ENCODE measurements around the gene HCRTR1. TPM values are rescaled to one million over a fixed set of nuclear protein-coding genes. Genes with fewer than 3 reads are reported as not detected.

The HCRTR1 gene
- total and polyA plus RNA-seq, 2 donors (not counting 3 experiments of a cell fraction or from before 2014, with no cell fraction given), result 0.93 to 1.5 TPM

GRCh38 chr1:31675161-31675560 lies 57.7 kb downstream of the HCRTR1 start:
- ChIA-PET CTCF (interaction anchor here (0.6 to 1.6 kb wide), 4 partner anchors 8 to 30 kb away, joined by 3 to 7 read pairs (median 5); no protein-coding TSS in a partner anchor), POLR2A (no interaction called here)
- no peaks in the 10 kb centered on the region for H3K9me1 ChIP-seq (replicated peaks; ENCODE audit: control insufficient read depth, extremely low read depth, insufficient read depth, low read length)
- no peaks in the 10 kb centered on the region for H4K20me1 ChIP-seq (replicated peaks; ENCODE audit: control insufficient read depth, extremely low read depth, insufficient read depth, low read length)
- BruUV-seq (replicated peaks), result no TSS peak
- H3K9ac ChIP-seq (replicated peaks; ENCODE audit: extremely low read depth, insufficient read depth, low read length), result no peak overlapping the region
- no peaks in the 10 kb centered on the region for H3K79me2 ChIP-seq (ENCODE audit: control insufficient read depth, insufficient read depth, low read length)
- H3K9me3 ChIP-seq (replicated peaks; ENCODE audit: control insufficient read depth, insufficient read depth, low read length), result no peaks in the 10 kb centered on the region
- H3K27ac ChIP-seq (ENCODE audit: insufficient read depth, low read depth, low read length), result no peak overlapping the region
- intact Hi-C loops (cut with micrococcal nuclease) (no loop called here), dilution Hi-C loops (cut with MboI; ENCODE audit: extremely low pct_ligation_motif_present, low sequenced_read_pairs) (no loop called here)
- no peaks in the 10 kb centered on the region for H3K27me3 ChIP-seq (ENCODE audit: control insufficient read depth in 2 of 2, insufficient read depth in 2 of 2, low read length in 2 of 2)
- H3K36me3 ChIP-seq (ENCODE audit: control insufficient read depth in 2 of 2, extremely low read depth in 1 of 2, insufficient read depth in 2 of 2, low read length in 2 of 2), result no peaks in the 10 kb centered on the region
- TF ChIP-seq POLR2A (IDR thresholded peaks at IDR 0.05; ENCODE audit: low read depth, low read length) (no peak), GATA2 (IDR thresholded peaks at IDR 0.05; ENCODE audit: insufficient read depth, insufficient read length, low read depth, low read length) (no peak), CTCF (IDR thresholded peaks at IDR 0.05; ENCODE audit: extremely low read depth in 1 of 2, insufficient read depth in 1 of 2, low read depth in 1 of 2, low read length in 2 of 2) (no peak), MYC (IDR thresholded peaks at IDR 0.05; ENCODE audit: low read depth, low read length) (no peak), POLR2AphosphoS5 (IDR thresholded peaks at IDR 0.05; ENCODE audit: insufficient read depth, low read depth, low read length) (no peak), JUN (IDR thresholded peaks at IDR 0.05; ENCODE audit: borderline replicate concordance, insufficient read depth, insufficient read length, low read depth) (no peak), MAX (IDR thresholded peaks at IDR 0.05; ENCODE audit: insufficient read depth, insufficient read length) (no peak), FOS (IDR thresholded peaks at IDR 0.05; ENCODE audit: borderline replicate concordance, insufficient read depth, low read length) (no peak), EZH2 (IDR thresholded peaks at IDR 0.05; ENCODE audit: borderline replicate concordance, low read depth, low read length, severe bottlenecking) (no peak)
- H3K4me2 ChIP-seq (ENCODE audit: insufficient read depth, low read length), result no peak overlapping the region
- H3K4me3 ChIP-seq (replicated peaks in 1 of 3; ENCODE audit: insufficient read depth in 1 of 3, low read depth in 1 of 3, low read length in 3 of 3), result no peak overlapping the region
- no peak for FAIRE-seq
- no peak for DNase-seq (ENCODE audit: low read depth, low spot score)
- H3K4me1 ChIP-seq (ENCODE audit: control insufficient read depth, extremely low read depth, insufficient read depth, low read length), result peaks cover 8% of the 10 kb centered on the region
- H2AFZ ChIP-seq (ENCODE audit: low read depth, low read length), result no peak overlapping the region

Measured in endothelial cell of umbilical vein (primary cell).